Keratinocyte (primary cell): ENCODE measurements around the gene AOPEP. TPM values are rescaled to one million over a fixed set of nuclear protein-coding genes. Genes with fewer than 3 reads are reported as not detected.

Source experiments
- DNase-seq: peaks from one replicate; pipeline ENCODE4 v3.0.0-alpha.2; 2011; ENCODE audit warnings: low read depth, missing footprints, low spot score
- FAIRE-seq: peaks from 2 replicates; lab custom pipeline; 2011; peaks lifted over from hg19 to GRCh38; lab: Jason Lieb, UNC
- H2AFZ ChIP-seq: 2 replicates; pipeline ENCODE4 v1.6.0; 2012; ENCODE audit warnings: low read length, control low read depth, inconsistent platforms; ENCODE audit not compliant: control insufficient read depth
- H3K27ac ChIP-seq: 2 replicates; pipeline ENCODE4 v1.5.1; 2011; ENCODE audit warnings: low read length; ENCODE audit not compliant: control insufficient read depth, insufficient read depth
- H3K27me3 ChIP-seq: 3 replicates; pipeline ENCODE4 v1.6.0; 2011; ENCODE audit warnings: low read length; ENCODE audit not compliant: control insufficient read depth, insufficient read depth; ENCODE audit errors: extremely low read depth
- H3K36me3 ChIP-seq, 2 experiments: 2 replicates in 1 of 2; 3 replicates in 1 of 2; pipeline ENCODE4 v1.5.1; 2011; ENCODE audit warnings: low read length in 2 of 2, mild to moderate bottlenecking in 1 of 2; ENCODE audit not compliant: control insufficient read depth in 2 of 2, insufficient read depth in 2 of 2; ENCODE audit errors: extremely low read depth in 1 of 2
- H3K4me1 ChIP-seq: 3 replicates; pipeline ENCODE4 v1.5.1; 2011; ENCODE audit warnings: low read length; ENCODE audit not compliant: control insufficient read depth, insufficient read depth; ENCODE audit errors: extremely low read depth
- H3K4me2 ChIP-seq: 3 replicates; pipeline ENCODE4 v1.6.0; 2011; ENCODE audit warnings: low read depth, low read length; ENCODE audit not compliant: control insufficient read depth, insufficient read depth; ENCODE audit errors: extremely low read depth
- H3K4me3 ChIP-seq, 3 experiments: fragments of 200-600 bp in 1 of 3; sonication (generic) in 1 of 3; 2 replicates in 2 of 3; 3 replicates in 1 of 3; pipeline ENCODE4 v1.5.1; 2011 to 2016; ENCODE audit warnings: low read length in 3 of 3, mild to moderate bottlenecking in 3 of 3, control low read depth in 2 of 3, inconsistent platforms in 1 of 3, low read depth in 1 of 3, mixed read lengths in 1 of 3, mixed run types in 1 of 3, moderate library complexity in 1 of 3; ENCODE audit not compliant: control insufficient read depth in 2 of 3, insufficient read depth in 2 of 3; ENCODE audit errors: extremely low read depth in 1 of 3
- H3K79me2 ChIP-seq: 2 replicates; pipeline ENCODE4 v1.6.0; 2012; ENCODE audit warnings: low read length; ENCODE audit not compliant: control insufficient read depth, insufficient read depth
- H3K9ac ChIP-seq: 3 replicates; pipeline ENCODE4 v1.6.0; 2011; ENCODE audit warnings: low read length; ENCODE audit not compliant: control insufficient read depth, insufficient read depth; ENCODE audit errors: extremely low read depth
- H3K9me1 ChIP-seq: 3 replicates; pipeline ENCODE4 v1.6.0; 2011; ENCODE audit warnings: low read length; ENCODE audit not compliant: control insufficient read depth, insufficient read depth; ENCODE audit errors: extremely low read depth
- H3K9me3 ChIP-seq: 2 replicates; pipeline ENCODE4 v1.5.1; 2012; ENCODE audit warnings: low read depth, low read length; ENCODE audit not compliant: control insufficient read depth
- H4K20me1 ChIP-seq: 3 replicates; pipeline ENCODE4 v1.6.0; 2011; ENCODE audit warnings: low read length; ENCODE audit not compliant: control insufficient read depth, insufficient read depth; ENCODE audit errors: extremely low read depth
- EZH2 ChIP-seq: IDR thresholded peaks from one replicate; pipeline ENCODE4 v1.6.1; 2012; ENCODE audit warnings: inconsistent platforms, mild to moderate bottlenecking, low read length, moderate library complexity
- dilution Hi-C: fragments of 300-500 bp; cut with MboI; formaldehyde crosslinking; loops from one replicate; pipeline ENCODE4 v1.7.0; 2020; ENCODE audit warnings: low sequenced_read_pairs; ENCODE audit not compliant: extremely low pct_ligation_motif_present
- polyA plus RNA-seq, 5 experiments: library from polyadenylated mRNA; depleted of rRNA in 3 of 5; stranded (reverse) in 3 of 5; stranded (forward) in 1 of 5; unstranded in 1 of 5; fragments of >200 nt; gene quantifications; 1 replicate in 1 of 5; 2 replicates in 3 of 5; 3 replicates in 1 of 5; pipeline versions ENCODE4 v1.2.1 to v1.2.3, GENCODE V29; 2011 to 2012; ENCODE audit warnings: missing spikeins in 2 of 5, low read depth in 1 of 5, low replicate concordance in 1 of 5
- TF ChIP-seq, protein P1 (sequence below), 3 experiments: IDR thresholded peaks in 1 of 3; conservative IDR thresholded peaks in 1 of 3; optimal IDR thresholded peaks in 1 of 3; 2 replicates in 2 of 3; 3 replicates in 1 of 3; pipeline versions ENCODE3 to v1.5.1; 2011; ENCODE audit warnings: low read length in 3 of 3, mild to moderate bottlenecking in 3 of 3, moderate library complexity in 2 of 3, control low read depth in 1 of 3, inconsistent platforms in 1 of 3; ENCODE audit not compliant: insufficient read depth in 2 of 3; ENCODE audit errors: extremely low read depth in 1 of 3

AOPEP gene
- polyA plus RNA-seq, 1 donor (not counting 4 experiments of a cell fraction or from before 2014, with no cell fraction given), result 27.0 TPM

DNA sequence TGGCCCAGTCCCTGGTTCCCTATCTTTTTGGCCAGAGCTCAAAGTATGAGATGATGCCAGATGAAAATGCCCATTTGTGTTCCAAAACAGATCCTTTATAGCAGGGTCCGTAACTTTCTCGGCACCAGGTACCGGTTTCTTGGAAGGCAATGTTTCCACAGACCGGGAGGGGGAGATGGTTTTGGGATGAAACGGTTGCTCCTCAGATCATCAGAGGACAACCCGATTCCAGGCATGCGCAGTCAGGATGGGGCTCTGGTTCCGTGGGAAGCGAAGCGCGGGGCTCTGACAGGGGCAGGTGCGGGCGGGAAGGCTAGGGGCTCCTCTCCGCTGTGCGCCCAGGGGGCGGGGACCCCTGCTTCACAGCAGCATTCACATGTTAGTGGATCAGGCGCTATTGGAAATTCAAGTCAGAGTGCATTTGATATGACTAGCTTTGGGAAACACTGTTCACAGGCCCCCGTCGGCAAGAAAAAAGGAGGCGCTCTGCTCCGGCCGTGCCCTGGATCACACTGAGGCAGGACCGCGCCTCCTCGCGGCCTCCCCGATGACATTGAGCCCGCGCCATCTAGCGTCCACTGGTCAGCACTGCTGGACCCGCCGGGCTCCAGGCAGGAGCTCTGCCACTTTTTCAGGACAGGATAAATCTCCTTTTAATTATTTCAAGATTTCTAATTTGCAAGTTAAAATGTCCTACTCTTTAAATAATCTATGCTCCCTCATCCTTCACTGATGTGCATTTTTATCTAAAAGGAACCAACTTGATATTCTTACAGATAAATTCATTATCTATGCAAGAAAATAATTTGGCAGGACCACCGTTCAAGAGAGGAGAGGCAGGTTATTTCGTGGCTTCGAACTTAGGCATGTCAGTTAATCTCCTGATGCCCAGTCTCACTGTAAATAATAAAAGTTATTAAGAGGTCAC, 401.0 kb downstream of the AOPEP start:
- no peaks in the 10 kb centered on the region for H3K79me2 ChIP-seq
- peak overlapping the region; percentile 24 for H2AFZ ChIP-seq
- H3K4me1 ChIP-seq, result peaks cover 16% of the 10 kb centered on the region
- H3K27ac ChIP-seq, result no peak overlapping the region
- dilution Hi-C loops, result no loop called here
- H3K4me2 ChIP-seq, result peak overlapping the region; percentile 73
- FAIRE-seq (peak; percentile 9), DNase-seq (no peak)
- H3K4me3 ChIP-seq, result peak overlapping the region in 1 of 3 experiments; percentile 32
- peak overlapping the region; percentile 12 for H3K9ac ChIP-seq
- TF ChIP-seq, protein P1, sequence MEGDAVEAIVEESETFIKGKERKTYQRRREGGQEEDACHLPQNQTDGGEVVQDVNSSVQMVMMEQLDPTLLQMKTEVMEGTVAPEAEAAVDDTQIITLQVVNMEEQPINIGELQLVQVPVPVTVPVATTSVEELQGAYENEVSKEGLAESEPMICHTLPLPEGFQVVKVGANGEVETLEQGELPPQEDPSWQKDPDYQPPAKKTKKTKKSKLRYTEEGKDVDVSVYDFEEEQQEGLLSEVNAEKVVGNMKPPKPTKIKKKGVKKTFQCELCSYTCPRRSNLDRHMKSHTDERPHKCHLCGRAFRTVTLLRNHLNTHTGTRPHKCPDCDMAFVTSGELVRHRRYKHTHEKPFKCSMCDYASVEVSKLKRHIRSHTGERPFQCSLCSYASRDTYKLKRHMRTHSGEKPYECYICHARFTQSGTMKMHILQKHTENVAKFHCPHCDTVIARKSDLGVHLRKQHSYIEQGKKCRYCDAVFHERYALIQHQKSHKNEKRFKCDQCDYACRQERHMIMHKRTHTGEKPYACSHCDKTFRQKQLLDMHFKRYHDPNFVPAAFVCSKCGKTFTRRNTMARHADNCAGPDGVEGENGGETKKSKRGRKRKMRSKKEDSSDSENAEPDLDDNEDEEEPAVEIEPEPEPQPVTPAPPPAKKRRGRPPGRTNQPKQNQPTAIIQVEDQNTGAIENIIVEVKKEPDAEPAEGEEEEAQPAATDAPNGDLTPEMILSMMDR (optimal IDR thresholded peaks at IDR 0.05 in 1 of 3, IDR thresholded peaks at IDR 0.05 in 1 of 3, conservative IDR thresholded peaks at IDR 0.05 in 1 of 3; ENCODE audit: extremely low read depth in 1 of 3, insufficient read depth in 2 of 3, low read length in 3 of 3), result peak; percentile 90 to 99 (median 98)
- TF ChIP-seq EZH2, result no peak
- no peaks in the 10 kb centered on the region for H3K27me3 ChIP-seq
- H3K9me3 ChIP-seq, result no peaks in the 10 kb centered on the region
- H3K36me3 ChIP-seq, result no peaks in the 10 kb centered on the region
- H3K9me1 ChIP-seq, result no peaks in the 10 kb centered on the region
- H4K20me1 ChIP-seq, result no peaks in the 10 kb centered on the region

DNA sequence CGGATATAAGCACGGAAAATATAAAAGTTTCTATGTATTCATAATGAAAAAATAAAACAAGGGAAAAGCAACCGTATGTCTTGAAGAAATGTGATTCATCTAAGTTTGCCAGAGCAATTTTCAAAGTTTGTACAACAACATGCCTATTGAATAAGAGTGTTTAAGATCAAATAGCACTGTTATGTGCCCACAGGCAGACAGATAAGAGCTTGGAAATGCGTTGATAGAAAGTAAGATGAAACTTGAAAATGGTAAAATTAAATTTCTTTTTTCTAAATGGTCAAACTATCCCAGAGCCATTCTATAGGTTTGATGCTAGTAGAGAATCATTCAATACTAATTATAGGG, 401.7 kb downstream of the AOPEP start:
- Histone ChIP-seq H3K4me2 (no peak overlapping the region), H3K9ac (no peak overlapping the region), H3K4me3 (no peak overlapping the region), H3K27me3 (no peaks in the 10 kb centered on the region), H4K20me1 (no peaks in the 10 kb centered on the region), H2AFZ (no peak overlapping the region), H3K27ac (no peak overlapping the region), H3K36me3 (no peaks in the 10 kb centered on the region), H3K79me2 (no peaks in the 10 kb centered on the region), H3K4me1 (peaks cover 16% of the 10 kb centered on the region), H3K9me3 (no peaks in the 10 kb centered on the region), H3K9me1 (no peaks in the 10 kb centered on the region)
- TF ChIP-seq, protein P1 (optimal IDR thresholded peaks at IDR 0.05 in 1 of 3, IDR thresholded peaks at IDR 0.05 in 1 of 3, conservative IDR thresholded peaks at IDR 0.05 in 1 of 3; ENCODE audit: extremely low read depth in 1 of 3, insufficient read depth in 2 of 3, low read length in 3 of 3), result no peak
- TF ChIP-seq EZH2, result no peak
- DNase-seq (no peak), FAIRE-seq (no peak)
- dilution Hi-C loops, result no loop called here
